DND-41 (cell line): Measurements from ENCODE around the gene SMG5.

Experiments
- ATAC-seq: fragments of 200-7000 bp; cut with Tn5 transposase; 3 replicates; pipeline ENCODE4 v1.9.1; 2021; ENCODE audit warnings: low read depth; ENCODE audit not compliant: insufficient read depth
- DNase-seq: peaks from one replicate; pipeline ENCODE4 v3.0.0-alpha.2; 2020
- H2AFZ ChIP-seq: 2 replicates; pipeline ENCODE4 v1.6.0; 2012; ENCODE audit warnings: low read depth, low read length
- H3K27ac ChIP-seq: 2 replicates; pipeline ENCODE4 v1.5.1; 2012; ENCODE audit warnings: low read length, inconsistent platforms
- H3K27me3 ChIP-seq: fragments of 200-600 bp; sonication (generic); 2 replicates; pipeline ENCODE4 v1.6.0; 2012; ENCODE audit warnings: low read length, mild to moderate bottlenecking, inconsistent platforms; ENCODE audit not compliant: insufficient read depth, poor library complexity
- H3K36me3 ChIP-seq: 2 replicates; pipeline ENCODE4 v1.5.1; 2012; ENCODE audit warnings: low read length, inconsistent platforms; ENCODE audit not compliant: insufficient read depth
- H3K4me1 ChIP-seq: 2 replicates; pipeline ENCODE4 v1.5.1; 2012; ENCODE audit warnings: mild to moderate bottlenecking, low read length; ENCODE audit not compliant: insufficient read depth
- H3K4me2 ChIP-seq: 2 replicates; pipeline ENCODE4 v1.6.0; 2012; ENCODE audit warnings: mild to moderate bottlenecking, moderate library complexity, low read length, inconsistent platforms; ENCODE audit not compliant: insufficient read depth
- H3K4me3 ChIP-seq, 2 experiments: fragments of 200-600 bp in 1 of 2; shearing (Covaris generic) in 1 of 2; 2 replicates each; pipeline ENCODE4 v1.5.1; 2012 to 2016; ENCODE audit warnings: inconsistent platforms in 2 of 2, low read length in 2 of 2, mild to moderate bottlenecking in 2 of 2, low read depth in 1 of 2, moderate library complexity in 1 of 2
- H3K79me2 ChIP-seq: 2 replicates; pipeline ENCODE4 v1.6.0; 2012; ENCODE audit warnings: low read length, inconsistent platforms; ENCODE audit not compliant: insufficient read depth
- H3K9ac ChIP-seq: 2 replicates; pipeline ENCODE4 v1.6.0; 2012; ENCODE audit warnings: low read depth, mild to moderate bottlenecking, inconsistent platforms, low read length, moderate library complexity
- H3K9me3 ChIP-seq: 2 replicates; pipeline ENCODE4 v1.5.1; 2012; ENCODE audit warnings: low read length, moderate library complexity, mild to moderate bottlenecking, inconsistent platforms; ENCODE audit not compliant: insufficient read depth, severe bottlenecking
- H4K20me1 ChIP-seq: 2 replicates; pipeline ENCODE4 v1.6.0; 2012; ENCODE audit warnings: low read length; ENCODE audit not compliant: insufficient read depth
- EZH2 ChIP-seq: IDR thresholded peaks from 3 replicates; pipeline ENCODE4 v1.6.1; 2012; ENCODE audit warnings: borderline replicate concordance, low read depth, mild to moderate bottlenecking, moderate library complexity, low read length, inconsistent platforms; ENCODE audit not compliant: severe bottlenecking
- TF ChIP-seq, protein P1 (sequence below): IDR thresholded peaks from 2 replicates; pipeline ENCODE4 v1.5.1; 2012; ENCODE audit warnings: borderline replicate concordance, low read length, moderate library complexity, mild to moderate bottlenecking; ENCODE audit not compliant: poor library complexity, severe bottlenecking; ENCODE audit errors: extremely low read depth

SMG5 gene

DNA sequence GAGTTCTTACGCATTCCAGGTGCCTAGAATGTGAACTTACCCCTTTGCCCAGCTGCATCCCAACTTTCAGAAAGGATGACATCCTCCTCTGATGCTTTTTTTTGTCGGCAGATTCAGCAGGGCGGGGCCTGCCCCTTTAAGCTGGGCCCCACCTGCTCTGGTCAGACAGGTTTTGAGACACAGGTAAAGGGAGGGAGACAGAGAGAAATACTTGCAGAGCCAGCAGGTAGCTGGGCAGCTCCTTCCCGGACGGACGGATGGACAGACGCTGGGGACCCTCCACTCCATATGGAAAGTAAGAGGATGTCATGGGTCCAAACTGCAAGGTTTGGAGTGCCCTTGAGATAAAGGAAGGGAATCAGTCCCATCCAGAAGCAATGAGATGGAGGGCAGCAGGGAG, 1.5 kb upstream of the SMG5 start, which contains the start of gene TMEM79:
TSS of gene TMEM79 (plus strand) at position 214 of the 400 bp plus-strand sequence. CDS start 902 bp downstream, outside the sequence.
- TF ChIP-seq EZH2 = no peak
- TF ChIP-seq, protein P1, sequence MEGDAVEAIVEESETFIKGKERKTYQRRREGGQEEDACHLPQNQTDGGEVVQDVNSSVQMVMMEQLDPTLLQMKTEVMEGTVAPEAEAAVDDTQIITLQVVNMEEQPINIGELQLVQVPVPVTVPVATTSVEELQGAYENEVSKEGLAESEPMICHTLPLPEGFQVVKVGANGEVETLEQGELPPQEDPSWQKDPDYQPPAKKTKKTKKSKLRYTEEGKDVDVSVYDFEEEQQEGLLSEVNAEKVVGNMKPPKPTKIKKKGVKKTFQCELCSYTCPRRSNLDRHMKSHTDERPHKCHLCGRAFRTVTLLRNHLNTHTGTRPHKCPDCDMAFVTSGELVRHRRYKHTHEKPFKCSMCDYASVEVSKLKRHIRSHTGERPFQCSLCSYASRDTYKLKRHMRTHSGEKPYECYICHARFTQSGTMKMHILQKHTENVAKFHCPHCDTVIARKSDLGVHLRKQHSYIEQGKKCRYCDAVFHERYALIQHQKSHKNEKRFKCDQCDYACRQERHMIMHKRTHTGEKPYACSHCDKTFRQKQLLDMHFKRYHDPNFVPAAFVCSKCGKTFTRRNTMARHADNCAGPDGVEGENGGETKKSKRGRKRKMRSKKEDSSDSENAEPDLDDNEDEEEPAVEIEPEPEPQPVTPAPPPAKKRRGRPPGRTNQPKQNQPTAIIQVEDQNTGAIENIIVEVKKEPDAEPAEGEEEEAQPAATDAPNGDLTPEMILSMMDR = no peak
- Histone ChIP-seq H3K79me2 (peaks cover 56% of the 10 kb centered on the region), H3K4me2 (peak within 1 kb of the TSS; percentile 92), H3K4me3 (peak within 1 kb of the TSS; percentile 80 to 91), H4K20me1 (peaks cover 28% of the 10 kb centered on the region), H3K4me1 (peaks cover 37% of the 10 kb centered on the region), H3K36me3 (peaks cover 28% of the 10 kb centered on the region), H3K27me3 (no peaks in the 10 kb centered on the region), H3K27ac (peak within 1 kb of the TSS; percentile 83), H3K9ac (peak within 1 kb of the TSS; percentile 85), H2AFZ (peak within 1 kb of the TSS; percentile 93), H3K9me3 (no peaks in the 10 kb centered on the region)
- DNase-seq (no peak), ATAC-seq (no peak)

DNA sequence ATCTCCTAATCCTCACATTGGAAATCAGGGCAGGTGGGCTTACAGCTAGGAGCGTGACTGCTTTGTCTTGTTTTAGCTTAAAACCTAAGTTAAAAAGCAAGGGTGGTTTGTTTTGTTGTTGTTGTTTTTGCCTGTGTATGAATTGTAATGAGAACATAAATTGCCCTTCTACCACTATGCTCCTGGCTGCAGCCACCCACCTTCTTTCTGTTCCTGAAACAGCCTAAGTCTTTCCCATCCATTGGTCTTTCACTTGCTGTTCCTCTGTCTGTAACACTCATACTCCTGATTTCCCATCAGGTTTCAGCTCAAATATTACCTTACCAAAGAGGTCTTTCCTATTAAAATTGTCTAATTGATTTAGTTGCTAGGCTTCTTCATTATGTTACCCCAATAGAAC, 896 bp upstream of the SMG5 start:
- H2AFZ ChIP-seq = peak overlapping the region; percentile 93
- ATAC-seq = no peak
- peaks cover 62% of the 10 kb centered on the region for H3K79me2 ChIP-seq
- TF ChIP-seq, protein P1 = no peak
- TF ChIP-seq EZH2 = no peak
- H3K27me3 ChIP-seq = no peaks in the 10 kb centered on the region
- H3K27ac ChIP-seq = peak overlapping the region; percentile 83
- peak overlapping the region; percentile 85 for H3K9ac ChIP-seq
- H3K4me2 ChIP-seq = peak overlapping the region; percentile 92
- H4K20me1 ChIP-seq = peaks cover 34% of the 10 kb centered on the region
- peaks cover 34% of the 10 kb centered on the region for H3K36me3 ChIP-seq
- DNase-seq = no peak
- H3K9me3 ChIP-seq = no peaks in the 10 kb centered on the region
- H3K4me1 ChIP-seq = peaks cover 37% of the 10 kb centered on the region
- peak overlapping the region; percentile 80 to 91 for H3K4me3 ChIP-seq

GRCh38 chr1:156281693-156282478, 739 bp downstream of the SMG5 start:
- ATAC-seq = no peak
- no peaks in the 10 kb centered on the region for H3K27me3 ChIP-seq

More at GRCh38 chr1:156281693-156282478, 739 bp downstream of the SMG5 start:
- Histone ChIP-seq H3K36me3 (peaks cover 50% of the 10 kb centered on the region), H3K4me3 (peak overlapping the region; percentile 80 to 91), H3K27ac (peak overlapping the region; percentile 86), H3K9me3 (no peaks in the 10 kb centered on the region), H3K4me2 (peak overlapping the region; percentile 92), H4K20me1 (peaks cover 42% of the 10 kb centered on the region), H3K79me2 (peaks cover 70% of the 10 kb centered on the region), H3K4me1 (peaks cover 37% of the 10 kb centered on the region), H3K9ac (peak overlapping the region; percentile 85), H2AFZ (peak overlapping the region; percentile 64)
- peak; percentile 24 for DNase-seq
- TF ChIP-seq EZH2 = no peak
- TF ChIP-seq, protein P1 = no peak
